K562 (cell line): Measurements from ENCODE around the gene ZBTB49. TPM values are rescaled to one million over a fixed set of nuclear protein-coding genes. Genes with fewer than 3 reads are reported as not detected.

Experiments
- C11orf30 ChIP-seq: fragments of 450-650 bp; IDR thresholded peaks from 2 replicates; pipeline ENCODE4 v1.6.1; 2016; ENCODE audit warnings: low read depth, mild to moderate bottlenecking
- CC2D1A ChIP-seq: fragments of 450-650 bp; IDR thresholded peaks from 2 replicates; pipeline ENCODE4 v1.6.1; 2017; ENCODE audit warnings: mild to moderate bottlenecking
- CHD1 ChIP-seq: fragments of 200-600 bp; sonication (generic); IDR thresholded peaks from one replicate; pipeline ENCODE4 v1.6.1; 2012; ENCODE audit warnings: mild to moderate bottlenecking, moderate library complexity, low read length, inconsistent platforms
- FOXJ3 ChIP-seq: sonication (generic); formaldehyde crosslinking; IDR thresholded peaks from 2 replicates; pipeline ENCODE4 v1.4.0; 2020; ENCODE audit warnings: mild to moderate bottlenecking, missing genetic modification reagents
- HDAC1 ChIP-seq, 2 experiments: fragments of 450-650 bp; IDR thresholded peaks; 2 replicates each; pipeline ENCODE4 v1.6.1; 2016 to 2017; ENCODE audit warnings: inconsistent platforms in 1 of 2, mild to moderate bottlenecking in 1 of 2, moderate library complexity in 1 of 2
- HNRNPK ChIP-seq: fragments of 200-400 bp; formaldehyde crosslinking; IDR thresholded peaks from one replicate; pipeline ENCODE4 v1.6.1; 2018; ENCODE audit warnings: mild to moderate bottlenecking, low read depth, low read length; ENCODE audit not compliant: poor library complexity, severe bottlenecking
- HNRNPLL ChIP-seq: fragments of 200-400 bp; formaldehyde crosslinking; IDR thresholded peaks from 2 replicates; pipeline ENCODE4 v1.6.1; 2017; ENCODE audit warnings: low read length, low read depth, mild to moderate bottlenecking; ENCODE audit not compliant: poor library complexity, severe bottlenecking
- MAFK ChIP-seq: IDR thresholded peaks from 2 replicates; pipeline ENCODE4 v1.6.1; 2011; ENCODE audit warnings: low read length, improper control_type of control experiment
- MAX ChIP-seq: sonication (generic); formaldehyde crosslinking; IDR thresholded peaks from 2 replicates; pipeline ENCODE4 v1.9.0; 2022; ENCODE audit warnings: mild to moderate bottlenecking, missing genetic modification reagents
- PHF20 ChIP-seq: fragments of 450-650 bp; IDR thresholded peaks from 2 replicates; pipeline ENCODE4 v1.6.1; 2018; ENCODE audit not compliant: partially characterized antibody
- PYGO2 ChIP-seq: fragments of 450-650 bp; IDR thresholded peaks from 2 replicates; pipeline ENCODE4 v1.6.1; 2016; ENCODE audit warnings: mild to moderate bottlenecking, missing genetic modification characterization, moderate library complexity, missing compliant biosample characterization
- SMARCE1 ChIP-seq: fragments of 450-650 bp; IDR thresholded peaks from 2 replicates; pipeline ENCODE4 v1.7.1; 2016; ENCODE audit warnings: mild to moderate bottlenecking
- STAT5B ChIP-seq: fragments of 250-450 bp; sonication (Bioruptor Pico); IDR thresholded peaks from 2 replicates; pipeline ENCODE4 v1.8.0; 2021; ENCODE audit warnings: mild to moderate bottlenecking, inconsistent platforms
- ZBTB34 ChIP-seq: fragments of 250-450 bp; sonication (Bioruptor Pico); IDR thresholded peaks from 2 replicates; pipeline ENCODE4 v1.8.0; 2021; ENCODE audit warnings: mild to moderate bottlenecking, moderate library complexity
- ZNF140 ChIP-seq: fragments of 250-450 bp; sonication (Bioruptor Pico); IDR thresholded peaks from 2 replicates; pipeline ENCODE4 v1.8.0; 2021; ENCODE audit warnings: moderate library complexity, mild to moderate bottlenecking, inconsistent platforms
- ZNF197 ChIP-seq: fragments of 200-800 bp; sonication (Bioruptor generic); IDR thresholded peaks from 2 replicates; pipeline ENCODE4 v1.6.1; 2016; ENCODE audit warnings: low read depth, missing genetic modification characterization, missing compliant biosample characterization
- ZNF354B ChIP-seq: fragments of 250-450 bp; sonication (Bioruptor Pico); IDR thresholded peaks from 2 replicates; pipeline ENCODE4 v1.4.0; 2020
- ZNF507 ChIP-seq: conservative IDR thresholded peaks from 2 replicates; pipeline ENCODE4 v1.6.1; 2017; ENCODE audit warnings: missing genetic modification characterization, missing compliant biosample characterization
- ZZZ3 ChIP-seq: fragments of 450-650 bp; IDR thresholded peaks from 2 replicates; pipeline ENCODE4 v1.6.1; 2016; ENCODE audit warnings: antibody characterized with exemption, mild to moderate bottlenecking, moderate library complexity
- polyA plus RNA-seq, 8 experiments: library from polyadenylated mRNA; depleted of rRNA in 4 of 8; stranded (reverse) in 5 of 8; unstranded in 3 of 8; fragments of >200 nt; fragmentation: Nextera tagmentation in 2 of 8; fragmentation: Illumina TruSeq in 1 of 8; extraction: Ambion mirVana in 2 of 8; extraction: Trizol in 1 of 8; gene quantifications; 2 replicates each; pipeline versions ENCODE4 v1.2.1 to v1.2.3, GENCODE V29; 2011 to 2014; ENCODE audit warnings: inconsistent platforms in 1 of 8, missing spikeins in 1 of 8
- total RNA-seq, 7 experiments: library from RNA; depleted of rRNA in 6 of 7; stranded (reverse); fragments of >200 nt in 6 of 7; fragmentation: Illumina TruSeq in 2 of 7; extraction: Trizol in 2 of 7; gene quantifications; 2 replicates each; pipeline versions ENCODE4 v1.2.1 to v1.2.3, GENCODE V29; 2011 to 2021; ENCODE audit warnings: low replicate concordance in 1 of 7
- TF ChIP-seq, protein P1 (sequence below): fragments of 450-650 bp; IDR thresholded peaks from 2 replicates; pipeline ENCODE4 v1.6.1; 2016; ENCODE audit warnings: missing biosample characterization, missing genetic modification characterization
- TF ChIP-seq, protein P2 (sequence below): fragments of 250-450 bp; sonication (Bioruptor Pico); IDR thresholded peaks from 2 replicates; pipeline ENCODE4 v1.4.0; 2020

ZBTB49 gene
- total and polyA plus RNA-seq, 9 of the 15 experiments (the other 6 are each of a cell fraction or from before 2014, with no cell fraction given), result 0.49 to 8.0 (median 4.2) TPM

GRCh38 chr4:4289941-4290850 is at the start of gene ZBTB49, which contains the start of gene LYAR (continued):
- TF ChIP-seq FOXJ3 (no peak), CHD1 (no peak), SMARCE1 (0 out of 2 replicates have a peak, but pooled peaks have one; percentile 29), ZNF140 (CRISPR knock-in tag) (no peak), MAX (peak; percentile 97), MAFK (no peak), PHF20 (peak; percentile 73), ZZZ3 (no peak), HNRNPLL (peak; percentile 61), ZNF507 (no peak), PYGO2 (tag) (no peak), ZNF354B (no peak), ZNF197 (CRISPR knock-in tag) (no peak), HDAC1 (IDR thresholded peaks at IDR 0.05) (peak; percentile 79 to 98; a peak in 2 of 4 replicates), C11orf30 (peak; percentile 70), CC2D1A (no peak), ZBTB34 (no peak), STAT5B (no peak), HNRNPK (no peak)
- TF ChIP-seq, protein P1, sequence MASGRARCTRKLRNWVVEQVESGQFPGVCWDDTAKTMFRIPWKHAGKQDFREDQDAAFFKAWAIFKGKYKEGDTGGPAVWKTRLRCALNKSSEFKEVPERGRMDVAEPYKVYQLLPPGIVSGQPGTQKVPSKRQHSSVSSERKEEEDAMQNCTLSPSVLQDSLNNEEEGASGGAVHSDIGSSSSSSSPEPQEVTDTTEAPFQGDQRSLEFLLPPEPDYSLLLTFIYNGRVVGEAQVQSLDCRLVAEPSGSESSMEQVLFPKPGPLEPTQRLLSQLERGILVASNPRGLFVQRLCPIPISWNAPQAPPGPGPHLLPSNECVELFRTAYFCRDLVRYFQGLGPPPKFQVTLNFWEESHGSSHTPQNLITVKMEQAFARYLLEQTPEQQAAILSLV (tag), result no peak
- TF ChIP-seq, protein P2, sequence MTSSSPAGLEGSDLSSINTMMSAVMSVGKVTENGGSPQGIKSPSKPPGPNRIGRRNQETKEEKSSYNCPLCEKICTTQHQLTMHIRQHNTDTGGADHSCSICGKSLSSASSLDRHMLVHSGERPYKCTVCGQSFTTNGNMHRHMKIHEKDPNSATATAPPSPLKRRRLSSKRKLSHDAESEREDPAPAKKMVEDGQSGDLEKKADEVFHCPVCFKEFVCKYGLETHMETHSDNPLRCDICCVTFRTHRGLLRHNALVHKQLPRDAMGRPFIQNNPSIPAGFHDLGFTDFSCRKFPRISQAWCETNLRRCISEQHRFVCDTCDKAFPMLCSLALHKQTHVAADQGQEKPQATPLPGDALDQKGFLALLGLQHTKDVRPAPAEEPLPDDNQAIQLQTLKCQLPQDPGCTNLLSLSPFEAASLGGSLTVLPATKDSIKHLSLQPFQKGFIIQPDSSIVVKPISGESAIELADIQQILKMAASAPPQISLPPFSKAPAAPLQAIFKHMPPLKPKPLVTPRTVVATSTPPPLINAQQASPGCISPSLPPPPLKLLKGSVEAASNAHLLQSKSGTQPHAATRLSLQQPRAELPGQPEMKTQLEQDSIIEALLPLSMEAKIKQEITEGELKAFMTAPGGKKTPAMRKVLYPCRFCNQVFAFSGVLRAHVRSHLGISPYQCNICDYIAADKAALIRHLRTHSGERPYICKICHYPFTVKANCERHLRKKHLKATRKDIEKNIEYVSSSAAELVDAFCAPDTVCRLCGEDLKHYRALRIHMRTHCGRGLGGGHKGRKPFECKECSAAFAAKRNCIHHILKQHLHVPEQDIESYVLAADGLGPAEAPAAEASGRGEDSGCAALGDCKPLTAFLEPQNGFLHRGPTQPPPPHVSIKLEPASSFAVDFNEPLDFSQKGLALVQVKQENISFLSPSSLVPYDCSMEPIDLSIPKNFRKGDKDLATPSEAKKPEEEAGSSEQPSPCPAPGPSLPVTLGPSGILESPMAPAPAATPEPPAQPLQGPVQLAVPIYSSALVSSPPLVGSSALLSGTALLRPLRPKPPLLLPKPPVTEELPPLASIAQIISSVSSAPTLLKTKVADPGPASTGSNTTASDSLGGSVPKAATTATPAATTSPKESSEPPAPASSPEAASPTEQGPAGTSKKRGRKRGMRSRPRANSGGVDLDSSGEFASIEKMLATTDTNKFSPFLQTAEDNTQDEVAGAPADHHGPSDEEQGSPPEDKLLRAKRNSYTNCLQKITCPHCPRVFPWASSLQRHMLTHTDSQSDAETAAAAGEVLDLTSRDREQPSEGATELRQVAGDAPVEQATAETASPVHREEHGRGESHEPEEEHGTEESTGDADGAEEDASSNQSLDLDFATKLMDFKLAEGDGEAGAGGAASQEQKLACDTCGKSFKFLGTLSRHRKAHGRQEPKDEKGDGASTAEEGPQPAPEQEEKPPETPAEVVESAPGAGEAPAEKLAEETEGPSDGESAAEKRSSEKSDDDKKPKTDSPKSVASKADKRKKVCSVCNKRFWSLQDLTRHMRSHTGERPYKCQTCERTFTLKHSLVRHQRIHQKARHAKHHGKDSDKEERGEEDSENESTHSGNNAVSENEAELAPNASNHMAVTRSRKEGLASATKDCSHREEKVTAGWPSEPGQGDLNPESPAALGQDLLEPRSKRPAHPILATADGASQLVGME (CRISPR knock-in tag), result no peak
